Medulla oblongata (tissue), 1 donor: ENCODE measurements around the gene EYA4.
"Not testable (repeated sequence)": the region's sequence is repeated elsewhere in the genome, so short reads cannot be mapped to it uniquely, and the experiment has no call there.

ENCODE experiments used
- DNase-seq: peaks from one replicate; pipeline ENCODE4 v3.0.0-alpha.2; 2015; ENCODE audit errors: extremely low spot score

Gene EYA4

GRCh38 chr6:133352046-133352445, 110.9 kb downstream of the EYA4 start:
- no peak for DNase-seq

GRCh38 chr6:133353061-133353460, 111.9 kb downstream of the EYA4 start:
- DNase-seq: no peak

- no peak for DNase-seq
Observed at GRCh38 chr6:133355922-133356321, 114.8 kb downstream of the EYA4 start.

- DNase-seq: no peak
Observed at GRCh38 chr6:133358574-133359150, 117.5 kb downstream of the EYA4 start.

GRCh38 chr6:133359256-133359655, 118.1 kb downstream of the EYA4 start:
- no peak for DNase-seq

- no peak for DNase-seq
Observed at GRCh38 chr6:133359760-133360159, 118.6 kb downstream of the EYA4 start.

GRCh38 chr6:133360194-133360593, 119.0 kb downstream of the EYA4 start:
- DNase-seq: no peak

GRCh38 chr6:133362813-133363212, 121.7 kb downstream of the EYA4 start:
- DNase-seq: no peak

- no peak for DNase-seq
Observed at GRCh38 chr6:133368664-133369063, 127.5 kb downstream of the EYA4 start.

GRCh38 chr6:133369773-133370272, 128.7 kb downstream of the EYA4 start:
- DNase-seq: no peak

GRCh38 chr6:133376743-133377142, 135.6 kb downstream of the EYA4 start:
- DNase-seq: no peak

- no peak for DNase-seq
Observed at GRCh38 chr6:133377219-133377618, 136.1 kb downstream of the EYA4 start.

- no peak for DNase-seq
Observed at GRCh38 chr6:133380047-133380446, 138.9 kb downstream of the EYA4 start.

- DNase-seq: no peak
Observed at GRCh38 chr6:133380723-133381122, 139.6 kb downstream of the EYA4 start.

- DNase-seq: no peak
Observed at GRCh38 chr6:133388731-133389130, 147.6 kb downstream of the EYA4 start.

GRCh38 chr6:133390168-133390567, 149.0 kb downstream of the EYA4 start:
- DNase-seq: no peak

GRCh38 chr6:133392015-133392414, 150.9 kb downstream of the EYA4 start:
- DNase-seq: no peak

- DNase-seq: no peak
Observed at GRCh38 chr6:133392641-133393040, 151.5 kb downstream of the EYA4 start.

- DNase-seq: no peak
Observed at GRCh38 chr6:133393891-133394290, 152.7 kb downstream of the EYA4 start.

- DNase-seq: no peak
Observed at GRCh38 chr6:133394630-133395029, 153.5 kb downstream of the EYA4 start.

GRCh38 chr6:133396233-133396983, 155.3 kb downstream of the EYA4 start:
- DNase-seq: no peak

- no peak for DNase-seq
Observed at GRCh38 chr6:133396984-133397348, 155.8 kb downstream of the EYA4 start.

GRCh38 chr6:133397601-133398000, 156.4 kb downstream of the EYA4 start:
- DNase-seq: not testable (repeated sequence)
